Measurements from ENCODE around the gene HIVEP3.
"Not testable (repeated sequence)": the region's sequence is repeated elsewhere in the genome, so short reads cannot be mapped to it uniquely, and the experiment has no call there.

DNA sequence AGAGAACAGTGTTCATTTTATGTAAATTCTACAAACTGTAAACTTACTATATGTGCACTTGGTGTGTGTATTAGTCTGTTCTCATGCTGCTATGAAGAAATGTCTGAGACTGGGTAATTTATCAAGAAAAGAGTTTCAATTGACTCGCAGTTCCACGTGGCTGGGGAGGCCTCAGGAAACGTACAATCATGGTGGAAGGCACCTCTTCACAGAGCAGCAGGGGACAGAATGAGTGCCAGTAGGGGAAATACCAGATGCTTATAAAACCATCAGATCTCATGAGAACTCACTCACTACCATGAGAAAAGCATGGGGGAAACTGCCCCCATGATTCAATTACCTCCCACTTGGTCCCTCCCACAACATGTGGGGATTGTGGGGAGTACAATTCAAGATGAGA is 32.8 kb upstream of the HIVEP3 start:
- TF ChIP-seq NFYB (CRISPR knock-in tag; conservative IDR thresholded peaks at IDR 0.05; ENCODE audit: low read depth); CTCF (IDR thresholded peaks at IDR 0.05); FOXK1 (CRISPR knock-in tag; IDR thresholded peaks at IDR 0.05); ATF2 (CRISPR knock-in tag; IDR thresholded peaks at IDR 0.05; ENCODE audit: borderline replicate concordance, low read depth); NR3C1 (CRISPR knock-in tag; conservative IDR thresholded peaks at IDR 0.05; ENCODE audit: low read depth); ZSCAN18 (CRISPR knock-in tag; IDR thresholded peaks at IDR 0.05): not testable (repeated sequence)

Measured in WTC11 (cell line).